HG03521 (cell line): ENCODE data around the gene KCNJ4.
"Not testable (repeated sequence)": the region's sequence is repeated elsewhere in the genome, so short reads cannot be mapped to it uniquely, and the experiment has no call there.

ENCODE experiments used
- ATAC-seq: cut with Tn5 transposase; IDR thresholded peaks from one replicate; pipeline ENCODE4 v1.9.1; 2021; ENCODE audit warnings: mild to moderate bottlenecking, moderate library complexity; ENCODE audit not compliant: unreplicated experiment

The KCNJ4 gene

DNA sequence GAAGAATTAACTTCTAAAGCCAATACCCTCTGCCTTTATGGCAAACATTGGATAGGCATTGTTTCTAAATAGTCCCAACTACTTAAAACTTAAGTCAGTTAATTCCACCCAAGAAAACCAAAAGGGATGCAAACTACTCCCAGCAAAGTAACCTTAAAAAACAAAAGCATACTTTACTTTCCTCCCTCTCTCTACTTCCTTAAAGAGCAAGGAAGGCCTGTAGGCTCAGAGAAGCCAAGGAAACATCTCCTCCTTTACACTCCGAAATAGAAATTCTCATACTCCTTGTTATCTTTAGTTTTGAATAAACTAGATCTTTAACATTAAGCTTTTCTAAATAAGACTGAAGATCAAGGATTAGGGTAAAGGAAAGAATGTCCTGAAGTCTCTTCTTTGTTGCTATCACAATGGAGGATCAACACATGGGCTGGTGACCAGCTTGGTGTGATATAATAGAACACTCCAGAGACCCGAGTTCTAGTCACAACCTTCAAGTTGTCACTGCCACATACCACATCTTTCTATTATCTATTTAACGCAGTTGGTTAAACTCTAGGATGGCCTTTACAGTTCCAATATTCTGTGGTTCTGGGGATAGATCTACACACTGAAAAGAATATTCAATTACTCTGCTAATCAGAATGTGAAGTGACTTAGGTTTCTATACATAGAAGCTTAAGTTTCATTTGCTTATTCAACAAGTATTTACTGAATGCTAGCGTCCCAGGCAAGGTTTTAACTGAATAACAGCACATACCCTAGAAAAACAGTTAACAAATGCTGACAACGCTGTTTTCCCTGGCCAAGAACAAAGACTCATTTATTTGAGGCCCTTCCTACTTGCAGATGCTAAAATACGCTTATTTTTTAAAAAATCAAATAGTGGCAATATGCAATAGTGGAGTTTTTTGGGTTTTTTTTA, 66.2 kb downstream of the KCNJ4 start:
- not testable (repeated sequence) for ATAC-seq

GRCh38 chr22:38386918-38387317, 68.1 kb downstream of the KCNJ4 start:
- ATAC-seq, result not testable (repeated sequence)

- no peak for ATAC-seq
These were observed 71.6 kb downstream of the KCNJ4 start for GRCh38 chr22:38383417-38383816.

DNA sequence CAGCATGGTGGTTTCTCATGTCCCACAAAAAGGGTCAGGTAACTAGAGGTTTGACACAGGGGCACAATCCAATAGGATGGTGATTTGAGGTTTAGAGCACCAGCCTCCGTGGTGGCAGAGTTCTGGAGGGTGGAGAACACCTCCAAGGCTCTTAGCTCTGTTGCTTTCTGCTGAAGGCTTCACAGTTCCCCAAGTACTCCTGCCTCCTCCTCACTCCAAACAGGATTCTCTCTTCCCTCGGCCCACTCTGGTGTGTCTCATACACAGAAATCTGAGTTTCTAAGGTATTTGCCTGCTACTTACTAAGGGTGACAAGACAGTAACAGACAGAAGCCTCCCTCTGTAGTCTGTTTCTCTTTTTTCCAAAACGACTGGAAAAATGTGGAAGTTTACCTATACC, 73.6 kb downstream of the KCNJ4 start:
- not testable (repeated sequence) for ATAC-seq
